Measurements from ENCODE around the gene SLC9A9.

The SLC9A9 gene

GRCh38 chr3:143243686-143244085 is 604.6 kb downstream of the SLC9A9 start:
- no peak overlapping the region for H3K4me3 ChIP-seq (ENCODE audit: low read depth, low read length)
- DNase-seq (ENCODE audit: low read depth): no peak
- TF ChIP-seq MYC (IDR thresholded peaks at IDR 0.05; ENCODE audit: low read depth, low read length): no peak
- no peak for TF ChIP-seq POLR2A (IDR thresholded peaks at IDR 0.05; ENCODE audit: extremely low read depth, insufficient read length)

- no peak overlapping the region for H3K4me3 ChIP-seq (ENCODE audit: low read depth, low read length)
- TF ChIP-seq CTCF (IDR thresholded peaks at IDR 0.05; ENCODE audit: low read depth, low read length) (no peak), MYC (IDR thresholded peaks at IDR 0.05; ENCODE audit: low read depth, low read length) (no peak), MAX (IDR thresholded peaks at IDR 0.05; ENCODE audit: low read depth, low read length) (no peak), POLR2A (IDR thresholded peaks at IDR 0.05; ENCODE audit: extremely low read depth, insufficient read length) (no peak)
- DNase-seq (ENCODE audit: low read depth): no peak
Measured at GRCh38 chr3:143242691-143243090, 605.6 kb downstream of the SLC9A9 start.

- H3K4me3 ChIP-seq (ENCODE audit: low read depth, low read length): no peak overlapping the region
- no peak for DNase-seq (ENCODE audit: low read depth)
Measured at GRCh38 chr3:143242101-143242500, 606.2 kb downstream of the SLC9A9 start.

GRCh38 chr3:143241481-143241951 is 606.8 kb downstream of the SLC9A9 start:
- no peak overlapping the region for H3K4me3 ChIP-seq (ENCODE audit: low read depth, low read length)
- DNase-seq (ENCODE audit: low read depth): no peak
- TF ChIP-seq MYC (IDR thresholded peaks at IDR 0.05; ENCODE audit: low read depth, low read length) (no peak), CTCF (IDR thresholded peaks at IDR 0.05; ENCODE audit: low read depth, low read length) (no peak), POLR2A (IDR thresholded peaks at IDR 0.05; ENCODE audit: extremely low read depth, insufficient read length) (no peak), MAX (IDR thresholded peaks at IDR 0.05; ENCODE audit: low read depth, low read length) (no peak)

More at GRCh38 chr3:143242101-143242500, 606.2 kb downstream of the SLC9A9 start:
- no peak for TF ChIP-seq CTCF (IDR thresholded peaks at IDR 0.05; ENCODE audit: low read depth, low read length)
- TF ChIP-seq POLR2A (IDR thresholded peaks at IDR 0.05; ENCODE audit: extremely low read depth, insufficient read length): no peak
- TF ChIP-seq MYC (IDR thresholded peaks at IDR 0.05; ENCODE audit: low read depth, low read length): no peak
- no peak for TF ChIP-seq MAX (IDR thresholded peaks at IDR 0.05; ENCODE audit: low read depth, low read length)

GRCh38 chr3:143240886-143241285 is 607.4 kb downstream of the SLC9A9 start:
- H3K4me3 ChIP-seq (ENCODE audit: low read depth, low read length): no peak overlapping the region
- no peak for TF ChIP-seq MYC (IDR thresholded peaks at IDR 0.05; ENCODE audit: low read depth, low read length)
- TF ChIP-seq MAX (IDR thresholded peaks at IDR 0.05; ENCODE audit: low read depth, low read length): no peak
- no peak for TF ChIP-seq POLR2A (IDR thresholded peaks at IDR 0.05; ENCODE audit: extremely low read depth, insufficient read length)
- no peak for TF ChIP-seq CTCF (IDR thresholded peaks at IDR 0.05; ENCODE audit: low read depth, low read length)
- no peak for DNase-seq (ENCODE audit: low read depth)

- no peak for TF ChIP-seq CTCF (IDR thresholded peaks at IDR 0.05; ENCODE audit: low read depth, low read length)
- no peak for TF ChIP-seq MYC (IDR thresholded peaks at IDR 0.05; ENCODE audit: low read depth, low read length)
- TF ChIP-seq MAX (IDR thresholded peaks at IDR 0.05; ENCODE audit: low read depth, low read length): no peak
- no peak for TF ChIP-seq POLR2A (IDR thresholded peaks at IDR 0.05; ENCODE audit: extremely low read depth, insufficient read length)
- H3K4me3 ChIP-seq (ENCODE audit: low read depth, low read length): no peak overlapping the region
- DNase-seq (ENCODE audit: low read depth): no peak
Measured at GRCh38 chr3:143239031-143239430, 609.2 kb downstream of the SLC9A9 start.

All from NB4 (cell line).